GM19238 (cell line): ENCODE measurements around the gene BCR.
"Not testable (repeated sequence)": the region's sequence is repeated elsewhere in the genome, so short reads cannot be mapped to it uniquely, and the experiment has no call there.

Experiments used
- DNase-seq: peaks from one replicate; pipeline ENCODE4 v3.0.0; 2011; ENCODE audit warnings: low spot score; ENCODE audit not compliant: insufficient read length

Gene BCR

GRCh38 chr22:23363683-23364082 is 183.4 kb downstream of the BCR start:
- no peak for DNase-seq

- DNase-seq: no peak
Observed at GRCh38 chr22:23364389-23364788, 184.1 kb downstream of the BCR start.

GRCh38 chr22:23365524-23365923 is 185.2 kb downstream of the BCR start:
- DNase-seq: no peak

- DNase-seq: no peak
Observed at GRCh38 chr22:23365961-23366360, 185.7 kb downstream of the BCR start.

DNA sequence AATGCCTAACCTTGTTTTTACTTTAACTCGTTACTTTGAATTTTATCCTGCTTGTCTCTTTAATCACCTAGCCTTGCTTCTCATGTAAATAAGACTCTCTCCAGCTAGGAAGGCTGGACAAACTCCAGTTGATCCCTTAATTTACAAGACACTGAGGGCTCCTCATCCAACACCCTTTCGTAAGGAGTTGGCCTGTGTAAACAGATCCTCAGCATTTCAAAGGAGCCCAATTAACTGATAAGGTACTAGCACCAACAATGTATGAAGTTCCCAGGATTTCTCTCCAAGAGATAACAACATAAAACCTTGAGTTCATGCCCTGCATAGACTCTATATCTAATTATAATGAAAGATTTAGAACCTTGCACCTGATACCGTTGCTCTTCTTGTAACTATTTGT is 186.9 kb downstream of the BCR start:
- DNase-seq: not testable (repeated sequence)
